HCT116 (cell line): ENCODE measurements around the gene P2RY13. TPM values are rescaled to one million over a fixed set of nuclear protein-coding genes. Genes with fewer than 3 reads are reported as not detected.

Experiments used
- ATAC-seq: fragments of 200-7000 bp; cut with Tn5 transposase; 2 replicates; pipeline ENCODE4 v1.9.1; 2020; ENCODE audit warnings: mild to moderate bottlenecking, moderate library complexity
- BruUV-seq: library from RNA; stranded (reverse); fragments of 400-500 nt; replicated peaks from 2 replicates; lab custom pipeline; 2021; lab: Mats Ljungman, UMichigan
- CTCF ChIA-PET: fragments of 300-600 bp; sonication (Branson Sonifier 250); formaldehyde crosslinking; loops from one replicate; lab custom pipeline; 2021; ENCODE audit warnings: antibody characterized with exemption; lab: Charles Lee
- POLR2A ChIA-PET: fragments of 300-600, 350-600 bp; sonication (Branson Sonifier 250); formaldehyde crosslinking; loops from one replicate; lab custom pipeline; 2021; ENCODE audit warnings: antibody characterized with exemption; lab: Charles Lee
- RAD21 ChIA-PET, 2 experiments: fragments of 300-600 bp; sonication (Branson Sonifier 250); formaldehyde crosslinking; loops; one replicate each; lab custom pipeline; 2023; ENCODE audit warnings: low total read pairs in 2 of 2; ENCODE audit not compliant: uncharacterized antibody in 2 of 2, unreplicated experiment in 2 of 2, low non-redundant PET in 1 of 2; lab: Charles Lee
- DNase-seq: peaks from one replicate; pipeline ENCODE4 v3.0.0-alpha.2; 2010; ENCODE audit warnings: low read depth, low spot score
- H2AFZ ChIP-seq: fragments of 200-600 bp; shearing (Covaris generic), sonication (generic); 2 replicates; pipeline ENCODE4 v1.6.1; 2017; ENCODE audit warnings: low read depth, mixed run types, mixed read lengths, antibody characterized with exemption, low read length; ENCODE audit not compliant: poor library complexity, severe bottlenecking
- H3K27ac ChIP-seq: 2 replicates; pipeline ENCODE4 v1.5.1; 2012; ENCODE audit warnings: low read depth, low read length
- H3K27me3 ChIP-seq: fragments of 200-600 bp; sonication (generic); 2 replicates; pipeline ENCODE4 v1.6.1; 2016; ENCODE audit warnings: mixed run types, low read length, mixed read lengths; ENCODE audit not compliant: insufficient read depth
- H3K36me3 ChIP-seq, 2 experiments: fragments of 200-500 bp in 1 of 2; fragments of 200-600 bp in 1 of 2; sonication (Bioruptor generic) in 1 of 2; sonication (generic) in 1 of 2; 2 replicates each; pipeline versions ENCODE4 v1.5.1 to v1.6.1; 2014 to 2016; ENCODE audit warnings: low read length in 2 of 2, inconsistent platforms in 1 of 2, mixed read lengths in 1 of 2, mixed run types in 1 of 2; ENCODE audit not compliant: insufficient read depth in 2 of 2, control insufficient read depth in 1 of 2
- H3K4me1 ChIP-seq, 2 experiments: fragments of 200-600 bp in 1 of 2; sonication (generic) in 1 of 2; 2 replicates each; pipeline versions ENCODE4 v1.5.1 to v1.6.1; 2012 to 2017; ENCODE audit warnings: low read length in 2 of 2, inconsistent platforms in 1 of 2, mild to moderate bottlenecking in 1 of 2, mixed read lengths in 1 of 2, mixed run types in 1 of 2, moderate library complexity in 1 of 2; ENCODE audit not compliant: insufficient read depth in 2 of 2, control insufficient read depth in 1 of 2
- H3K4me2 ChIP-seq: fragments of 200-600 bp; sonication (generic); 2 replicates; pipeline ENCODE4 v1.6.1; 2017; ENCODE audit warnings: mixed run types, low read length, mixed read lengths
- H3K4me3 ChIP-seq, 2 experiments: fragments of 200-600 bp in 1 of 2; sonication (generic) in 1 of 2; replicated peaks in 1 of 2; 2 replicates each; pipeline ENCODE4 v1.5.1; 2011 to 2016; ENCODE audit warnings: low read length in 2 of 2, control low read depth in 1 of 2, low read depth in 1 of 2, mild to moderate bottlenecking in 1 of 2, mixed read lengths in 1 of 2, mixed run types in 1 of 2
- H3K79me2 ChIP-seq: fragments of 200-600 bp; sonication (generic); 2 replicates; pipeline ENCODE4 v1.6.1; 2017; ENCODE audit warnings: mild to moderate bottlenecking, mixed run types, low read length, moderate library complexity, mixed read lengths; ENCODE audit not compliant: insufficient read depth
- H3K9ac ChIP-seq: fragments of 200-600 bp; sonication (generic); 2 replicates; pipeline ENCODE4 v1.6.1; 2016; ENCODE audit warnings: low read length, mixed read lengths
- H3K9me2 ChIP-seq: fragments of 200-600 bp; sonication (generic), shearing (Covaris generic); 2 replicates; pipeline ENCODE4 v1.6.1; 2017; ENCODE audit warnings: mixed run types, mild to moderate bottlenecking, moderate library complexity; ENCODE audit not compliant: insufficient read depth
- H3K9me3 ChIP-seq, 2 experiments: fragments of 200-500 bp in 1 of 2; fragments of 200-600 bp in 1 of 2; sonication (Bioruptor generic) in 1 of 2; sonication (generic) in 1 of 2; 2 replicates each; pipeline ENCODE4 v1.6.1; 2014 to 2017; ENCODE audit warnings: low read length in 2 of 2, mixed read lengths in 2 of 2, inconsistent platforms in 1 of 2, low read depth in 1 of 2, mild to moderate bottlenecking in 1 of 2, mixed run types in 1 of 2, moderate library complexity in 1 of 2; ENCODE audit not compliant: control insufficient read depth in 1 of 2, insufficient read depth in 1 of 2
- H4K20me1 ChIP-seq: fragments of 200-600 bp; sonication (generic), shearing (Covaris generic); 2 replicates; pipeline ENCODE4 v1.6.1; 2017; ENCODE audit warnings: mixed run types, mild to moderate bottlenecking, moderate library complexity; ENCODE audit not compliant: insufficient read depth
- CTCF ChIP-seq, 3 experiments: fragments of 200-600 bp in 1 of 3; sonication (generic) in 1 of 3; IDR thresholded peaks in 2 of 3; conservative IDR thresholded peaks in 1 of 3; 2 replicates each; pipeline ENCODE4 v1.5.1; 2012 to 2017; ENCODE audit warnings: low read depth in 2 of 3, low read length in 2 of 3, antibody characterized with exemption in 1 of 3, borderline replicate concordance in 1 of 3, control low read depth in 1 of 3, mild to moderate bottlenecking in 1 of 3, mixed read lengths in 1 of 3, mixed run types in 1 of 3, moderate library complexity in 1 of 3; ENCODE audit not compliant: insufficient read depth in 1 of 3
- EZH2phosphoT487 ChIP-seq: fragments of 200-600 bp; IDR thresholded peaks from 2 replicates; pipeline ENCODE4 v1.6.1; 2018; ENCODE audit warnings: antibody characterized with exemption, borderline replicate concordance
- MAX ChIP-seq: IDR thresholded peaks from 2 replicates; pipeline ENCODE4 v1.6.1; 2012
- POLR2A ChIP-seq: IDR thresholded peaks from 2 replicates; pipeline ENCODE4 v1.7.0; 2011; ENCODE audit warnings: borderline replicate concordance; ENCODE audit not compliant: insufficient read depth, insufficient read length; ENCODE audit errors: extremely low read depth
- RAD21 ChIP-seq: IDR thresholded peaks from 2 replicates; pipeline ENCODE4 v1.6.1; 2012; ENCODE audit warnings: low read depth, mild to moderate bottlenecking
- REST ChIP-seq: IDR thresholded peaks from 2 replicates; pipeline ENCODE4 v1.6.1; 2012; ENCODE audit warnings: low read depth
- SIN3A ChIP-seq: IDR thresholded peaks from 2 replicates; pipeline ENCODE4 v1.6.1; 2012; ENCODE audit warnings: low read depth
- SP1 ChIP-seq: IDR thresholded peaks from 2 replicates; pipeline ENCODE4 v1.6.1; 2012; ENCODE audit warnings: low read depth
- SRF ChIP-seq: IDR thresholded peaks from 2 replicates; pipeline ENCODE4 v1.6.1; 2012; ENCODE audit warnings: low read depth
- TCF7L2 ChIP-seq: IDR thresholded peaks from 2 replicates; pipeline ENCODE4 v1.7.0; 2011; ENCODE audit warnings: borderline replicate concordance, inconsistent platforms; ENCODE audit not compliant: insufficient read depth, insufficient read length; ENCODE audit errors: extremely low read depth
- YY1 ChIP-seq: IDR thresholded peaks from 2 replicates; pipeline ENCODE4 v1.6.1; 2011; ENCODE audit warnings: low read length, low read depth, moderate library complexity, mild to moderate bottlenecking; ENCODE audit not compliant: insufficient replicate concordance; ENCODE audit errors: extremely low read depth
- ZNF274 ChIP-seq: fragments of 200-500 bp; sonication (Bioruptor generic); IDR thresholded peaks from 2 replicates; pipeline ENCODE4 v1.6.1; 2014; ENCODE audit warnings: mild to moderate bottlenecking, low read depth, low read length, inconsistent platforms
- intact Hi-C: fragments of 100-400 bp; cut with micrococcal nuclease; formaldehyde crosslinking; loops from 2 replicates; pipeline ENCODE4 v1.10.0; 2022
- total RNA-seq: library from RNA; stranded (reverse); gene quantifications from one replicate; pipeline ENCODE4 v1.2.1, GENCODE V29; 2021; ENCODE audit not compliant: unreplicated experiment
- TF ChIP-seq, protein P1 (sequence below): IDR thresholded peaks from 2 replicates; pipeline ENCODE4 v1.6.1; 2011; ENCODE audit warnings: mild to moderate bottlenecking, low read length, moderate library complexity; ENCODE audit not compliant: insufficient replicate concordance; ENCODE audit errors: extremely low read depth

Gene P2RY13
- total RNA-seq, 1 experiment from 2014 or later, result not detected

DNA sequence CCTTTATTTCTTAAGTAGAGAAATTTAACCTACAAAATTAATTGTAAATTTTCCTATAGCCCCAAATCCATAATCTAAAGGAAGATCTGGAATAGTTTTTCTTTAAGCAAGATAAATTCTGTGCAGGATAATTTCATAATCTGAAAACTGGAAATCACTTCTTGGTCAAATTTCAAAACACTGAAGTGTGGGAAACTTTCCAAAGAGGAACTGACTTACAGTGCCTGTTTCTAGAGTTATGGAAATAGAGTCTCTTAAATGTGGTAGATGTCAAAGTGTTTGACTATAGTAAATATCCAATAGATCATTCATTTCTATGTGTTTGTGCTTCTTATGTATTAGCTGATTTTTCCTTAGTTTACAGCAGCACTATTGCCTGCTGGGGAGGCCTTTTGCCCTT is 1.6 kb upstream of the P2RY13 start:
- Histone ChIP-seq H3K79me2 (no peaks in the 10 kb centered on the region), H3K36me3 (no peaks in the 10 kb centered on the region), H3K9me3 (no peaks in the 10 kb centered on the region), H3K9me2 (no peaks in the 10 kb centered on the region), H3K4me2 (no peak overlapping the region), H3K4me3 (no peak overlapping the region), H3K27ac (no peak overlapping the region), H3K4me1 (peaks cover 15 to 22% of the 10 kb centered on the region in 2 experiments), H3K9ac (no peak overlapping the region), H4K20me1 (no peaks in the 10 kb centered on the region), H2AFZ (no peak overlapping the region), H3K27me3 (no peaks in the 10 kb centered on the region)
- intact Hi-C loops, result no loop called here
- ChIA-PET RAD21 (no interaction called here), POLR2A (no interaction called here), CTCF (no interaction called here)
- TF ChIP-seq CTCF (IDR thresholded peaks at IDR 0.05 in 2 of 3, conservative IDR thresholded peaks at IDR 0.05 in 1 of 3; ENCODE audit: borderline replicate concordance in 1 of 3, insufficient read depth in 1 of 3, low read depth in 2 of 3, low read length in 2 of 3), result no peak
- no peak for TF ChIP-seq YY1
- BruUV-seq, result no TSS peak
- DNase-seq, result no peak
- ATAC-seq, result no peak

GRCh38 chr3:151330379-151330778 is 1.0 kb upstream of the P2RY13 start:
- Histone ChIP-seq H3K27me3 (no peaks in the 10 kb centered on the region), H3K36me3 (no peaks in the 10 kb centered on the region), H3K9me2 (no peaks in the 10 kb centered on the region), H3K9me3 (no peaks in the 10 kb centered on the region), H3K79me2 (no peaks in the 10 kb centered on the region), H3K9ac (no peak overlapping the region), H3K4me2 (no peak overlapping the region), H3K27ac (no peak overlapping the region), H2AFZ (no peak overlapping the region), H3K4me3 (no peak overlapping the region), H3K4me1 (peaks cover 15 to 22% of the 10 kb centered on the region in 2 experiments), H4K20me1 (no peaks in the 10 kb centered on the region)
- no TSS peak for BruUV-seq
- TF ChIP-seq POLR2A, result no peak
- TF ChIP-seq TCF7L2, result no peak
- no peak for TF ChIP-seq EZH2phosphoT487
- no peak for TF ChIP-seq SIN3A
- TF ChIP-seq MAX, result no peak
- TF ChIP-seq, protein P1, sequence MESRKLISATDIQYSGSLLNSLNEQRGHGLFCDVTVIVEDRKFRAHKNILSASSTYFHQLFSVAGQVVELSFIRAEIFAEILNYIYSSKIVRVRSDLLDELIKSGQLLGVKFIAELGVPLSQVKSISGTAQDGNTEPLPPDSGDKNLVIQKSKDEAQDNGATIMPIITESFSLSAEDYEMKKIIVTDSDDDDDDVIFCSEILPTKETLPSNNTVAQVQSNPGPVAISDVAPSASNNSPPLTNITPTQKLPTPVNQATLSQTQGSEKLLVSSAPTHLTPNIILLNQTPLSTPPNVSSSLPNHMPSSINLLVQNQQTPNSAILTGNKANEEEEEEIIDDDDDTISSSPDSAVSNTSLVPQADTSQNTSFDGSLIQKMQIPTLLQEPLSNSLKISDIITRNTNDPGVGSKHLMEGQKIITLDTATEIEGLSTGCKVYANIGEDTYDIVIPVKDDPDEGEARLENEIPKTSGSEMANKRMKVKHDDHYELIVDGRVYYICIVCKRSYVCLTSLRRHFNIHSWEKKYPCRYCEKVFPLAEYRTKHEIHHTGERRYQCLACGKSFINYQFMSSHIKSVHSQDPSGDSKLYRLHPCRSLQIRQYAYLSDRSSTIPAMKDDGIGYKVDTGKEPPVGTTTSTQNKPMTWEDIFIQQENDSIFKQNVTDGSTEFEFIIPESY, result no peak
- no peak for TF ChIP-seq ZNF274
- no peak for TF ChIP-seq SP1
- no peak for TF ChIP-seq SRF
- TF ChIP-seq REST, result no peak
- no peak for TF ChIP-seq RAD21
- ChIA-PET CTCF (no interaction called here), RAD21 (no interaction called here), POLR2A (no interaction called here)
- intact Hi-C loops, result no loop called here
- no peak for DNase-seq
- no peak for ATAC-seq
